HUDEP-2 (cell line): ENCODE data around the gene JAK1.
"Not testable (repeated sequence)": the region's sequence is repeated elsewhere in the genome, so short reads cannot be mapped to it uniquely, and the experiment has no call there.

Source experiments
- DNase-seq, 76 experiments: peaks; one replicate each; lab custom pipeline; 2025; ENCODE audit not compliant: unreplicated experiment in 76 of 76; lab: John Stamatoyannopoulos, UW

Gene JAK1

DNA sequence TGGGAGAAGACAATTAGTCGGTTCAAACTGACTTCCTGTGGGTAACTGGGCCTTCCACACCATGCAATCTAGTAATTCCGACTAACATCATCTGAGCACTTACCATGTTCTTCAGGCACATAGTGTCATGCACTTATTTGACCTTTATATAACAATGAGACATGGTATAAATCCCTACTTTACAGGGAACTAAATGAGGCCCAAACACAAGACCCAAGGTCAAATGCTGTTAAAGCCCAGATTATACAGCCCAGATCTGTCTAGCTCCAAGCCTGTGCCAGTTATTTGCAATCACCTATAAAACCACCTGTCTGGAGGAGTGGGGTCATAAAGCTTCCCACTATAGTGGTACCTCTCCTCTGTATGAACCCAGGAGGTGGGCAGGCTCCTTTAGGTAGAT is 40.8 kb downstream of the JAK1 start:
- no peak for DNase-seq

DNA sequence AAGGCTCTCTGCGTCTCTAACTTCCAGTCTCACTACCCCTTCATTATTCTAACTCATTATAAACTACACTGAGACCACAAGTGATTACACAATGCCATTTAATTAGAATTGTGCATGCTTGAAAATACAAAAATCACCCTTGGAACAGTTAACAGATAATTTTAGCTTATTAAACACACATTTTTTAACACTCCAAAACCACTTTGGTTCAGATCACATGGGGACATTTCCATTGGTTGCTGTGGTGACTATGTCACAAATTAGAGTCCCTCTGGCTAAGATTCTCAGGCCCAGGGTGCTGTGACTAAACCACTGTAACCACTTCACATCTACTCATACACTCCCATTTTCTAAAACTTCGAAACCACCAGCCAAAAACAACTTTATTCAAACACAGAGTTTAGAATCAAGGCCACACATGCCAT is 43.0 kb downstream of the JAK1 start:
- no peak for DNase-seq

DNA sequence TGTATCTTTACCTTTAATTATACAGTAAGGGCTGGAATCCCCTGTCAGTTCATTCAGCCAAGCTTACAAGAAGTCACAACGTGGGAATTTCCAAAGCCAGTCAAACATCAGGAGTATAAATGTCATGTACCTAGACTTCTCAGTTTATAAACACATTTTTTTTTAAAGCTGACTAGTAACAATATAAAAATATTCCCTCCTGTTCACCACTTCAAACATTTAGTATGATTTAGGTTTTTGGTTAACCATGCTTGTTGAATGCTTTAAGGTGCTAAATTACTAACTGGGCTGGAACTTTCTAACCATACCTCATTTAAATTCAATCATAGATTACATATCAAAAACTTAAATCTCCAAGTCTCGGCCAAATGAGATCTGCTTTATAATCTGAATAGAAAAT is 44.0 kb downstream of the JAK1 start:
- no peak for DNase-seq

DNA sequence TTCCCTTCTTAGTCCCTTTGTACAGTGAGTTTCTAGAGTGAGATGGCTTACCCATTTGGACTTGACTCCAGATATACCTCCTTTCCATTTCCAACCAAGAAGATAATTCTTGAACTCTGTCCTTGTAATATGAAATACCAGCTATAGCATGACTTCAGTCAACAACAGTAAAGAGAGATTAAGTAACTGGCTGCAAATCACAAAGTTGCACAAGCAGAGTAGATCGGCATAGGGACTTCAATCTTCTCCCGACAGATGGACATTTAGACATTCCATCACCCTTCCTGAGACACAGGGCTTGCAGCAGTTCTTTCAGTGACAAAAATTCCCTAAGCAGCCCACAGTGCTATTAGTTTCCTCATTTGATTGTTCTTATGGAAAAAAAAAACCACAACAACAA is 44.6 kb downstream of the JAK1 start:
- no peak for DNase-seq

DNA sequence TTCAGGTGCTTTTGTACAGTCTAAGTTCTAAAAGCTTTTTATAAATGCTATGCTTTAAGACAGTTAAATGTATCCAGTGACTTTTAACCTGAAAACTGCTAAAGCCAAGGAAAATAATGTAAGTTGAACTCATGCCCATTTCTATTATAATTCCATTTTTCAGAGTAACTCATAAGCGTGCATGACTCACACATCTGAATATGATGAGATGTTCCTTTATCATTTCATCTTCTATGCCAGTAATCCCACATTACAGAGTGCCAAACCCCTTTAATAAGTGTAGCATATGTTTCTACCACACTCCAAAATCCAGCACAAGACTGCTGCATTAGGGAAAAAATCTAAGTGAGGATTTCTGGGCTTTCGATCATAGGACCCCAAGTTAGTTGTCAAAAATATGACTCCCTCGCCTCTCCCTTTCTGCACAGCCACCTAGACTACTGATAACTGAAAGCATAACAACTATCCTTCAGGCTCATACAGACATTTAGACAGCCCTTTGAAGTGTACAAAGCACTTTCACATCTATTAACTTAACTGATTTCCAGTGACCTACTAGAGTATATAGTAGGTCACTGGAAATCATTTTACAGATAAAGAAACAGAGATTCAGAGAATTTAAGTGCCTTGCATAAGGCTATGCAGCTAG is 45.3 kb downstream of the JAK1 start:
- peak in 7 of 76 experiments; percentile 5 to 40 (median 15) for DNase-seq

DNA sequence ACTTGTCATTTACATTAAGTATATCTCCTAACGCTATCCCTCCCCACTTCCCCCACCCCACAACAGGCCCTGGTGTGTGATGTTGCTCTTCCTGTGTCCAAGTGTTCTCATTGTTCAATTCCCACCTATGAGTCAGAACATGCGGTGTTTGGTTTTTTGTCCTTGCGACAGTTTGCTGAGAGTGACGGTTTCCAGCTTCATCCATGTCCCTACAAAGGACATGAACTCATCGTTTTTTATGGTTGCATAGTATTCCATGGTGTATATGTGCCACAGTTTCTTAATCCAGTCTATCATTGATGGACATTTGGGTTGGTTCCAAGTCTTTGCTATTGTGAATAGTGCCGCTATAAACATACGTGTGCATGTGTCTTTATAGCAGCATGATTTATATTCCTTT is 47.2 kb downstream of the JAK1 start:
- DNase-seq, result not testable (repeated sequence)

DNA sequence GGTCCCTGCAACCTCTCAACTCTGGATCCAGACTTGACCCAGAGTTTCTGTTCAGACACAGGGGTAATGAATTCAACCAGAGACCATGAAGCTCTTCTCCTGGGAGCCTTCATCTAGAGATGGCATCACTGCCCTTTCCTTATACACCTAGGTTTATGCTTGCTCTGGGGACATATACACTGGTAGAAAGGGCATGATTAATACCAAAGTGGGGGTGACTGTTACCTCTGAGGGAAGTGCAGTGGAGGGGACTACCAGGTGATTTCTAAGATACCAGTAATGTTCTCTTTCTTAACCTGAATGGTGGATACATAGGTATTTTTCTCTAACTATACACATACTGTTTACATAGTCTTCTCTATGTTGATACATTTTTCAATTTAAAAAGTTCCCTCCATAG is 48.4 kb downstream of the JAK1 start:
- DNase-seq, result no peak

DNA sequence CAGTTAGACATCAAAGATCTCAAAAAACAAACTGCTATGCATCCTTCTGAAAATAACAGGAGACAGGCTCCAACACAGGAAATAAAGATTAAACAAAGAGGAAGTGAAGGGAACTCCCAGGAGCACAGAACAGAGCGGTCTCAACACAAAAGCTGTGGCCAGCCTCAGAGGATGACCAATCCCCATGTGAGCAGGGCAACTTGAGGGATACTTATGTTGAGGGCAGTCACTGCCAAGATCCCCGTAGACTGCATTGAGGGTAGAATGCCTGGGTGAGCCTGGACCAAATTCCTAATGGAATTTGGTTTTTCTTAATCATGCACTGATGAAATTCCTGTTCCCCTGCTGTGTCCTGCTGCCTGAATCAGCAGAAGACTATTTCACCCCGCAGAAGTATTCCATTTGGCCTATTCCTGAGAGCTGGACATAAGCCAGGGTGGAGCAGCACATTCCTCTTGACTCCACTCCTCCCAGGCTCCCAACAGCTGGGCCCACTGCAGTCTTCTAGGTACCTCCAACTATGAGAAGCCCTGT is 49.0 kb downstream of the JAK1 start:
- DNase-seq, result no peak

DNA sequence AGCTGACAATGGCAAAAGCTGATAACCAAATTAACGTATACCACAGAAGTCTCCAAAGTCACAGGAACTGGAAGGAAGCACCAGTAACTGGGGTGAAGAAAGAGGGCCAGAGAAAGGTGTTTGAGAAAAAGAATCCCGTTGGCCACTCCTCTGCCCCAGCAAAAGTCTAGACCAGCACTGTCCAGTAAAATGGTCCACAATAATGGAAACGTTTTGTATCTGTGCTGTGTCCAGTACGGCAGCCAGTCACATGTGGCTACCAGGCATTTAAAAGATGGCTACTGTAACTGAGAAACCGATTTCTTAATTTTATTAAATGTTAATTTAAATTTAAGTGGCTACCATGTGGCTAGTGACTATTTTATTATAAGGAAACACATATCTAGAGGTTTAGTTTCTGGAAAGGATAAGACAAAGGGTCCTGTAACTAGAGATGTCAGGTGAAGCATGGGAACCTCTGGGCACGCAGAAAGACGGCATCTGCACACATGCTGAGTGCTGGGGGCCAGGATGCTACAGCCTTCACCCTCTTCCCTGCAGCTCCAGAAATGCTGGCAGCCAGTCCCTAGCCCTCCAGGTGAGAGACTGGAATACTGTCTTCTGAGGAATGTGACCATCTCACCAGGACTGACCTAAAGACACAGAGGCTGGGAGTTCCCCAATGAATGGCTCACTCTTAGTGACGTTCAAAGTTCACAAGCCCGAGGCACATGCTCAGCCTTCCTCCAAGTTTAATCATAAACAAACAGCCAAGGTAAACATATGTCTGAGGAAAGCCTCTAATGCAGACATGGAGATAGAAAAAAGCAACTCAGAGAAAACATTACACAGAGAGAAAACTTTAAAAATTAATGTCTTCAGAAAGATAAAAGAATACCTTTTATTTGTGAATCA is 50.7 kb downstream of the JAK1 start:
- no peak for DNase-seq

DNA sequence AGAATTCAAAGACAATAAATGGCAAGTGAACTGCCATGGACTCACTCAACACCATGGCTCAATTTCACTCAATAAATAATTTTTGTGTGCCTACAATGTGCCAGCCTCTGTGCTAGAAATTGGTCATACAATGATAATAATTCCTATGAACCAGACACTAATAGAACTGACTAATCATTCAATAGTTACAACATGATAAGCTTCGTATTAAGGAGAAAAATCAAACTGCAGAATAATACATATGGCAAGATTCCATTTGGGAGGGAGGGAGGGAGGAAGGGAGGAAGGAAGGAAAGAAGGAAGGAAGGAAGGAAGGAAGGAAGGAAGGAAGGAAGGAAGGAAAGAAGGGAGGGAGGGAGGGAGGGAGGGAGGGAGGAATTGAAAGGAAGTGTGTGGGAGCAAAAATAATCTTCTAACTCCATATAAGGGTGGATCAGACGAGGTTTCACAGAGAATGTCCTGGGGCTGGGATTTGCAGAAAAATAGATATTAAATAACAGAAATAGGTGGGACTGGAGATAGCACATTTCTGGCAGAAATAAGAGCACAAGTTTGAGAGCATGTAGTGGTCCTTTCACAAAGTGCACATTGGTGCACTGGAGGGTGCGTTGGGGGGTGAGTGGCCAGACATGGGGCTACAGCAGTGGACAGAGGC is 52.9 kb downstream of the JAK1 start:
- DNase-seq, result no peak

DNA sequence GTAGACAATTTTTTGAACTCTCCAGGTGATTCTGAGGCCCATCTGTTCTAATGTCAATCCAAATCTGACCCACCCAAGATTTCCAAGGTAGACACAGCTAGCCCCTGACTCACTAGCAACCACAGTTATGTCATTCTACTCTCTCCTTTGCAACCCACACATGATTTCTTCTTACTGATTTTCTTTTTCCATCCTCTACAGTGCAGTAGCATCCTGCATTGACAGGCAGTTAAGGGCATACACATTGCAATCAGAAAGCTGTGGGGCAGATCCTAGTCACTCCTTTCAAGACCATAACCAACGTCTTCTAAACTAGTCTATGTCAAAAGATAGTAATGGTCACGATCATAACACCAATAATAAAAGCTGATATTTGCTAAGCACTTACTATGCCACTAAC is 54.2 kb downstream of the JAK1 start:
- DNase-seq, result no peak

DNA sequence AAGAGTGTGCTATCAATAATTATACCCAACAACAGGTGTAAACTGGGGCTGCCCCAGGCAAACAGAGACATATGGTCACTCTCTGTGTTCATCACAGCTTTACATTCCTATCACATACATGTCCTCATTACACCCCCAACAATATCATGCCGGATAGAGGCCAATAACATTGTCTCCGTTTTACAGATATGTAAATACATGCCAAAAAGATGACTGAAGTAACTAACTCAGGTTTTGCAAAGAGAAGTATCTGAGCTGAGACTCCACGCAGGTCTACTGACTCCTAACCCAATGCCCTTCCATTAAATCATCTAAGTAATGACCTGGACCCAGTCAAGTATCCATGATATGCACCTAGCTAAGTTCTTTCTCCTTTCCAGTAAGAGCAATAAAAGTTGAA is 55.0 kb downstream of the JAK1 start:
- DNase-seq, result no peak

DNA sequence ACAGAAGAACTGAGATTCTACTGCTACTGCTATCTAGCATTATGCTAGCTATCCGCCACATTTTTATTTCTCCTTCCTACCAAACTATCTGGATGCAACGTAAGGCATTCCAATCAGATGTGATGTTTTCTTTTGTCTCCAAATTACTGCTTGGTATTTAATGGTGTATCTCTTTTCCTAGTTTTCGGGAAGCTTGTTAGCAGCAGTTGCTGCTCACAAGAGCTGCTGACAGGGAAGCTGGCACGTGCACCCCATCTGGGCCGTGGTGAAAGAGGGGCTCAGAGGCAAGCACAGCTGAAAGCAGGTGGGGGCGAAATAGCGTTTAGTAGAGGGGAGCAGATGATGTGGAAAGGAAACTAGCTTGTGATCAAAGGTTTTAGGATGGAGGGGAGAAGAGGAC is 57.3 kb downstream of the JAK1 start:
- DNase-seq, result no peak

DNA sequence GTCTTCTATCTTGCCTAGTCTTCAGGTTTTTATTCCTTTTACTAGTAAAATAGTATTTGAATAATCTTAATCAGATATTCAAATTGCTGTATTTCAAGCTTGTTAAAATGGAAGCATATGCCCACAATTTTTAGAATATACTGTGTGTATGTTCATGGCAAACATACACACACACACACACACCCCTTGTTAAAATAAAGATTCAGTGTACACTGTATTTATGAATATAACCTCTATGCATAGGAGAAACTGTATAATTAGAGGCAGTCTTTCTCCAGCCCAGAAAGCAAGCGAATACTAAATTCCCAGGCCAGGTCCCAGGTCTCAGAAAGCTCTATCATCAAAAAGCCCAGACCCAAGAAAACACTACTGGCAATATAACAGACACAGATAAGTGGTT is 57.8 kb downstream of the JAK1 start:
- DNase-seq, result no peak

DNA sequence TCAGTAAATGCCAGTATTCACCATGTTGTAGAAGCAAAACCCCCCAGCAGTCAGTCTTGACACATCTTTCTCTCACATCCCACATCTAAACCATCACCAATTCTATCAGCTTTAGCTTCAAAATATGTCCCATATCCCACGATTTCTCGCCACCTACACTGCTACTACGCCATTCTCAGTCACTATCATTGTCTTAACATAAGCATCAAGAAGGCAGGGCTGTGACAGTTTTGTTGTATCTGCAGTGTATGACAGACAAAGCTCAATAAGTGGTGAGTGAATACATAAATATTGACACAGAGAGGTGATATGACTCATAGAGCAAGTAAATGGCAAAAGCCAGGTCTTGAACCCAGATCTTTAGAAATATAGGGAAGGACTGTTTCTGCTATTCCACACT is 59.9 kb downstream of the JAK1 start:
- no peak for DNase-seq

DNA sequence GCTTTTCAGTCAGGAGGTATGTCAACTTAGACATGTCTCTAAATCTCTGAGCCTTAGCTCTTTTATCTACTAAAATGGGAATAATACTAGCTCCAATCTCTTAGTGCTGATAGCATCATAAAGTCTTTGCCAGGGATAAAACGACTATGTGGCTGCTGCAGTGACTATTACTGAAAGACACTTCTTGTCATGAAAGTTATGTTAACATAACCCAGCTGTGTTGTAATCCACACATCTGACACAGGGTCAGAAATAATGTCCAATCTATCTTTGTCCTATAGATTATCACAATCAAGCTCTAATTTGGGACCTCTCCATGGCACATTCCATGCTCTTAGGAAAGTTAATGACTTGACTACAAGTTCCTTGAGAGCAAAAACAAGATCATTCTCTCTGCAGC is 62.8 kb downstream of the JAK1 start:
- no peak for DNase-seq

DNA sequence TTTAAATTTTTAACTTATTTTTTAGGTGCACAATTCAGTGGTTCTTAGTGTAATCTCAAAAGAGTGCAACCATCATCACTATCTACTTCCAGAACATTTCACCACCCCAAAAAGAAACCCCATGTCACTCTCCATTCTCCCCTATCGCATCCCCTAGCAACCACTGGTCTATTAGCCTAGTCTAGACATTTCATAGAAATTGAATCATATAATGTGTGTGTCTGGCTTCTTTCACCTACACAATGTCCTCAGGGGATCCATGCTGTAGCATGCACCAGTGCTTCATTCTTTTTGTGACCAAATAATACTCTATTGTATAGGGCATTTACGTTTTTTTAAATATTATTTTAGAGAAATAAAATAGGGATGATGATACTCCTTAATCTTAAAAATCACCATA is 64.7 kb downstream of the JAK1 start:
- DNase-seq, result no peak

DNA sequence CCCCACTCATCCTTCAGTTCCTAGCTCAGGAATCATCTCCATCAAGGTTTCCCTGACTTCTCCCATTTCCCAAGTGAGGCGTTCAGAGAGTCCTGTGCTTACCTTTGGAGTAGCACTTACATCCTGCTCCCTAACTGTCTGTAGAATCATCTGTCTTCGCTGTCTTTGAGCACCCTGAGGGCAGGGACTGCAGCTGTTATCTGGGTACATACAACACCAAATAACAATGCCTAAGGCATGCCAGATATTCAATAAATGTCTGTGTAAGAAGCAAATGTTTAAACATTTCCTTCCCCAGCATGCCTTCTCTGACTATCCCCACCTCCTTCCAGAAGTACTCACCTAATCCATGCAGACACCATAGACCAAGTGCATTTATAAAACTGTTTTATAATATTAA is 65.4 kb downstream of the JAK1 start:
- no peak for DNase-seq

DNA sequence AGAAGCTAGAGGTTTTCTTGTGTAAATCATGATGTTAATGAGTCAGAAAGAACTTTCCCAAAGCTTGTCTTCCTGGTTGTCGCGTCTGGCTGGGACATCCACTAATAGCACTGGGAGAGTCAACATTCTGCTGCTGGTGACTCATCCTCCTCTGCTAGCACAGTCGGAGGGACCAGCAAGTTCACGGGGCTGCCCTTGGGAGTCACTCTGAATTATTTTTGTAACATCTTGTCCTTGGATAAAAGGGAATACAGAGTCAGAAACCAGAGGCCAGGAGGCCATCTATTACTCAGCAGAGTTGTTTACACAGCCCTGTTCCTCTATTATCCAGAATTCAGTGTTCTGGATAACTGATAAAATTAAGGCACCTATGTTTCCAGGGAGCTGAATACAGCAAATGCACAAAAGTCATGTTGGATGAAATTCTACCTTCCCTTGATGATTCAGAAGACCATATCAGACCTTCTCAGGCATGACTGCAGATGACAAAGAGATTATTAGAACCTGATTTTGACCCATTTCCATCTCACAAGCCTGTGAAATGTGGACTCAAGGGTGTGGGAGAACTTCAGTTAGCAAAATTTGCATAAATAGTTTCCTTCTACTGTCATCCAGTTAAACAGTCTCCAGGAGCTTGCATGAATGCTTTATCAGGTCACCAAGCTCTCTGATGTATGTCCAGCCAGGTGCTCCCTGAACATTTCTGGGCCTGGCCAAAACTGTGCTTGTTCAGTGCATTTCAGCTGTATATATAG is 68.1 kb downstream of the JAK1 start:
- peak in 44 of 76 experiments; percentile 3 to 76 (median 41) for DNase-seq

DNA sequence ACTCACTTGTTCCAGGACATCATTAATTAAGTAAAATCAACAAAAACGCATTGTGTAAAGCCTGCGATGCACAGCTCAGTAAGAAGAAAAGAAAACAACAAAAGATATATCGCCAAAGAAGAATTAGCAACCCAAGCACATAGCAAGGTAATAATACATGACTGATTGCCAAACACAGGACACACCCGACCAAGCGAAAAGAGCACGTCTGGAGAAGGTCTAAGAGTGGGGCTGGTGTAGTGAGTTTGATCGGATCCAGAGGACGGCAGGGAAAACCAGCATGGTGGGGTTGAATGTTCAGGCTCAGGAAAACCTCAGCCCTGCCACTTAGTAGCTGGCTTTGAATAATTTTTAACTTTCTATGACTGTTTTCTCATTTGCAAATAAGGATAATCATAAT is 69.8 kb downstream of the JAK1 start:
- DNase-seq, result no peak

DNA sequence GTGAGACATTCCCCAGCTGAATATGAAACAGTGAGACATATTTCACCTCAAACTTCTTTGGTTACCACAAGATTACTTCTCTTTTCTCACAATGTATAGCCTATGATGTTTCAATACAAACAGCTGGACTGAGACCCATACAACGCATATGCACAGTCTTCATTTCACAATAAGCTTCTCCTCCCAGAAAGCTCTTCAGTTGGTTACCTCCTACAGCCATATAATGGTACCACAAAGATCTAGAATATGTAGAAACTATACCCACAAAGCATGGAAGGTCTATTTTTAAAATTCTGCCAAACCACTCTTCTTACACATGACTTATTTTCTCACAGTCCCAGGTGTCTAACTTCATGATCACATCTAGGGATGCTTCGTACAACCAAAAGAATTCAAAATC is 70.8 kb downstream of the JAK1 start:
- DNase-seq, result no peak
